Measurements from ENCODE around the gene QRSL1.

The QRSL1 gene

DNA sequence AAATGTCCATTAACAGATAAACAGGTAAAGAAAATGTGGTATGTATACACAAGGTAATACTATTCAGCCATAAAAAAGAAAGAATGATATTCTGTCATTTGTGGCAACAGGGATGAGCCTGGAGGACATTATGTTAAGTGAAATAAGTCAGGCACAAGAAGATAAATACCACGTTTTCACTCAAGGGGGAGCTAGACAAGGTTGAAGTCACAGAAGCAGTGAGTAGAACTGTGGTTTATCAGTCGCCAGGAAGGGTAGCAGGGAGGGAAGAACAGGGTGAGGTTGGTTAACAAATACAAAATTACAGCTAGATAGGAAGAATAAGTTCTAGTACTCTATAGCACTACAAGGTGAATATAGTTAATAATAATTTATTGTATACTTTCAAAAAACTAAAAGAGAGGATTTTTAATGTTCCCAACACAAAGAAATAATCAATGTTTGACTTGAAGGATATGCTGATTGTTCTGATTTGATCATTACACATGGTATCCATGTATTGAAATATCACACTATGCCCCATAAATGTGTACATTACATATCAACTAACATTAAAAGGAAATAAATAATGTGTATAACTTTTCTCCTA, 21.2 kb upstream of the QRSL1 start:
- TF ChIP-seq ZFX (IDR thresholded peaks at IDR 0.05; ENCODE audit: borderline replicate concordance), result no peak
- TF ChIP-seq, protein P1, sequence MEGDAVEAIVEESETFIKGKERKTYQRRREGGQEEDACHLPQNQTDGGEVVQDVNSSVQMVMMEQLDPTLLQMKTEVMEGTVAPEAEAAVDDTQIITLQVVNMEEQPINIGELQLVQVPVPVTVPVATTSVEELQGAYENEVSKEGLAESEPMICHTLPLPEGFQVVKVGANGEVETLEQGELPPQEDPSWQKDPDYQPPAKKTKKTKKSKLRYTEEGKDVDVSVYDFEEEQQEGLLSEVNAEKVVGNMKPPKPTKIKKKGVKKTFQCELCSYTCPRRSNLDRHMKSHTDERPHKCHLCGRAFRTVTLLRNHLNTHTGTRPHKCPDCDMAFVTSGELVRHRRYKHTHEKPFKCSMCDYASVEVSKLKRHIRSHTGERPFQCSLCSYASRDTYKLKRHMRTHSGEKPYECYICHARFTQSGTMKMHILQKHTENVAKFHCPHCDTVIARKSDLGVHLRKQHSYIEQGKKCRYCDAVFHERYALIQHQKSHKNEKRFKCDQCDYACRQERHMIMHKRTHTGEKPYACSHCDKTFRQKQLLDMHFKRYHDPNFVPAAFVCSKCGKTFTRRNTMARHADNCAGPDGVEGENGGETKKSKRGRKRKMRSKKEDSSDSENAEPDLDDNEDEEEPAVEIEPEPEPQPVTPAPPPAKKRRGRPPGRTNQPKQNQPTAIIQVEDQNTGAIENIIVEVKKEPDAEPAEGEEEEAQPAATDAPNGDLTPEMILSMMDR (IDR thresholded peaks at IDR 0.05), result peak; percentile 78
- H3K27ac ChIP-seq, result no peak overlapping the region

DNA sequence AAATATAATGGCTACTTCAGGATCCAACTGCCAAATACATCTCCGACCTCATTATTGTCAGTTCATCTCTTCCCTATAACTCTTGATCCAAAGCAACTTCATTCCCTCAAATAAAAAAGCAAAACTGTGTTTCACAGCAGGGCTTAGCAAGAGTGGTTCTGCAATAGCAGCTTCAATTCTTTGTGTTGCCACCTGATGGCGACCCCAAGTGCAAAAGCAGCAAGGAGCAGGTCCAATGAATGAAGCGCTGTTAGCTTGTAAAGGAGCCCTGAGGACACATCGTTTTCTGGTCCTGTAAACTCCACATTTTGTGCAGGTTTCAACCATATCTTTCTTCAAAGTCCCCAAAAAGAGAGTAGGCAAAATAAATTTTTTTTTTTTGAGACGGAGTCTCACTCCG, 19.7 kb upstream of the QRSL1 start:
- TF ChIP-seq ZFX (IDR thresholded peaks at IDR 0.05; ENCODE audit: borderline replicate concordance), result no peak
- TF ChIP-seq, protein P1 (IDR thresholded peaks at IDR 0.05), result peak; percentile 35
- H3K27ac ChIP-seq, result no peak overlapping the region

DNA sequence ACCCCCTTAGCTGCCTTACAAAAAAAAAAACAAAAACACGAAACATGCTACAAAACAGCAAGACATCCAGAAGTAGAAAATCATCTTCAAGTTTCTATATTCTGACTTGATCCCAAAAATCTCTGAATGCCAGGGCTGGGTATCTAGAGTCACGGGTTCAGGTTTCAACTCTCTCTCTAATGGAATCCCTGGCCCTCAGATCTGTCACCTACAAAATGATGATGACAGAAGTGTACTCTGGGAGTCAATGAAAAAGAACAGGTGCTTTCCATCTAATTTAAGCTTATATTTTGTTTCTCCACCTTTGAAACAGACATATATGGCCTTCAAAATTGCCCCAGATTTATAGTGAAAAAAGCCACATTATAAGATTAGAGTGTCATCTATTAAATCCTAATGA, 18.3 kb upstream of the QRSL1 start:
- TF ChIP-seq, protein P1 (IDR thresholded peaks at IDR 0.05), result no peak
- no peak overlapping the region for H3K27ac ChIP-seq

DNA sequence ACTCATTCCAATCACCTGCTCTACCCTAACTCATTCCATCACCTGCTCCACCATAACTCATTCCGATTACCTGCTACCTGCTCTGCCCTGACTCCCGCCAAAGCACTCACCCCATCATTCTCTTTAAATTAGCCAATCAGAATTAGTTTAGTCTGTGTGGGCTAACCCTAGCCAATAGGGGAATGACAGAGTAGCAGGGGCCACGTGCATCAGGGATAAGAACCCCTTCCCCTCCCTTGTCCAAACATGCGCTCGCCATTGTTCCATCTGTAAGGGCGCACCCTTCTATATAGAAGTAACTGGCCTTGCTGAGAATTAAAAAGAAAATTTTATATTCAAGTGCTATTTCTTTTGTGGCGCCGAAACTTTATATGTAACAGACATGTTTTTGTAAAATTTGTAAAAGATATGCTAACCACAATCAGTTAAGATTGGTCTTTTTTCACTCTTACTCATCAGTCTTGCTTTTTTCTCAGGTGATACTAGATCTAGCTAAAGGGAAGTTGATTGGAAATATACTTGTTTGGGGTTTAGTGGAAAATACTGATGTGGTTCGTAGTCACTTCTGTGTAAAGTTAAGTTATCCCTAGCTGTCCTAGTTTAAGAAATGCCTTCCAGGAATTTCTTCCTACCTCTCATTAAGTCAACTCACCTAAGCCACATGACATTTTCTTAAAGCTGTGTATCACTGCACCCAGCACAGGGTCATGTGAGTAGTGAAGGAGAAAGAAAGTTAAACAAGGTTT, 16.5 kb upstream of the QRSL1 start:
- TF ChIP-seq, protein P1 (IDR thresholded peaks at IDR 0.05), result no peak
- TF ChIP-seq ZFX (IDR thresholded peaks at IDR 0.05; ENCODE audit: borderline replicate concordance), result no peak
- H3K27ac ChIP-seq, result no peak overlapping the region

DNA sequence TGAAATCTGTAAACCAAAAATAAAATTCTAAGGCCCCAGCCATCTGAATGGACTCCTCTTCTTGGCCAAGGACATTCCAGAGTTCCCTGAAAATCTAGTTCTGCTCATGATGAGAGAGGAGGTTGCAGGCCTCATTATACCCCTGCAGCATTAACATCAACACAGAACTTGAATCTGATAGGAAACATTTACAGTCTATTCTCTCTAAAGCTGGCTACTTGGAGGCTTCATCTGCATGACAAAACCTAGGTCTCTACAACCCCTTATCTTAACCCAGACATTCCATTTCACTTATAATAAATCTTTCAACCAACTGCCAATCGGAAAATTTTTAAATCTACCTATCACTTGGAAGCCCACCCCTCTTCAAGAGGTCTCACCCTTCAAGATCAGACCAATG, 15.8 kb upstream of the QRSL1 start:
- no peak overlapping the region for H3K27ac ChIP-seq

DNA sequence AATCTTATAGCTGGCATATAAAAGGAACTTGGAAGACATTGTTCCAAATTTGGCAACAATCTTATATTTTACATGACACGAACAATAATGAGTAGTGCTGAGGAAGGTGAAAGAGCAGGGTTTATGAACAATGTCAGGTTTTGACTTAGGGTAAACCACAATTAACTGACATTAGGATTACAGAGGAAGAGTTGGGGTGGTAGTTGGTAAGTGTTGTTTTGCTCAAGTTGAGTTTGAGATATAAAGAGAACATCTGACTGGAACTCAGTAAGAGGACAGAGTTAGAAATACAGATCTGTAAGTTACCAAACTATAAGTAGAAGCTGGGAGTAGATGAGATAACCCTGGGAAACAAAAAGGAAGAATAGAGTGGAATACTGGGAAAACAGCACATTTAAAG, 15.2 kb upstream of the QRSL1 start:
- no peak overlapping the region for H3K27ac ChIP-seq
- TF ChIP-seq, protein P1 (IDR thresholded peaks at IDR 0.05), result no peak

More for the DNA sequence above, 15.8 kb upstream of the QRSL1 start:
- no peak for TF ChIP-seq ZFX (IDR thresholded peaks at IDR 0.05; ENCODE audit: borderline replicate concordance)
- TF ChIP-seq, protein P1 (IDR thresholded peaks at IDR 0.05), result no peak

DNA sequence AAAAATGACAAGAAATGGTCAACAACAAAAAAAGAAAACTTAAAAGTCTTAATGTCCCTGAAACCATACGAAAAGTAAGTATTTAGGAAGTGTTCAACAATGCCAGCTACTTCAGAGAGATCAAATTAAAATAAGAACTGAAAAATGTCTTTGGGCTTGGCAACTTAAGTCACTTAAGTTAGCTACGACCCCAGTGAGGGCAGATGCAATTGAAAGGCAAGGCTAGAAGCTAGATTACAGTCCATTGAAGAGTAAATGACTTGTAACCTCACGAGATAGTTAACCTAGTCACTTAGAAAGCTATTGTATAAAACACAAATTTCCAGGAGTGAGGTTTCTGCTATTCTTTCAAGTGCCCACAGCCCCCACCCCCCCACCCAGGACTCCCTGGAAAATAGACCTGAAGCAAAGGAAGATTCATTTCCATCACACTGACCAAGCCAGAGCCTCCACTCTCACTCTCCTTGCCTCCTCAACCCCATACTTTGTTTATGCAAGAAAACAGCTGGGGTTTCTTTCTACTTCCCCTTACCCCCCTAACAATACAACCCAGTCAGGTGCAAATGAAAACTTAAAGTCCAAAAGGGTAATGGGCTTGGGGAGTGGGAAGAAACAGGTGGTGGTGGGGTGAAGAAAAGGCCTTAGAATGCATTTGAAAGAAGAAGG, 14.7 kb upstream of the QRSL1 start:
- H3K27ac ChIP-seq, result no peak overlapping the region
- TF ChIP-seq ZFX (IDR thresholded peaks at IDR 0.05; ENCODE audit: borderline replicate concordance), result no peak
- TF ChIP-seq, protein P1 (IDR thresholded peaks at IDR 0.05), result no peak
